Stimulated activated effector memory CD8-positive, alpha-beta T cell treated with anti-CD3 and anti-CD28 coated beads, Interleukin-12 subunit alpha, Interleukin-12 subunit beta, amount 100 ng/mL, for 72 hours (primary cell): Measurements from ENCODE around the gene CAMK2B.

Experiments used
- ATAC-seq: fragments of 150-1000 bp; cut with Tn5 transposase; 2 replicates; pipeline ENCODE4 v1.10.0; 2021
- DNase-seq, 2 donors: peaks; one replicate each; pipeline ENCODE4 v3.0.0; 2021 to 2022; ENCODE audit warnings: low spot score in 2 of 2
- H3K27ac Mint-ChIP-seq: one replicate; pipeline ENCODE4 v1.8.0; 2022; ENCODE audit warnings: mild to moderate bottlenecking, mixed read lengths
- H3K36me3 Mint-ChIP-seq: one replicate; pipeline ENCODE4 v1.8.0; 2022; ENCODE audit warnings: mild to moderate bottlenecking, mixed read lengths
- H3K4me1 Mint-ChIP-seq: one replicate; pipeline ENCODE4 v1.8.0; 2022; ENCODE audit warnings: mixed read lengths
- H3K4me3 Mint-ChIP-seq: one replicate; pipeline ENCODE4 v1.8.0; 2022; ENCODE audit warnings: mild to moderate bottlenecking, mixed read lengths
- H3K9me3 Mint-ChIP-seq: one replicate; pipeline ENCODE4 v1.8.0; 2022; ENCODE audit warnings: mixed read lengths

The CAMK2B gene

DNA sequence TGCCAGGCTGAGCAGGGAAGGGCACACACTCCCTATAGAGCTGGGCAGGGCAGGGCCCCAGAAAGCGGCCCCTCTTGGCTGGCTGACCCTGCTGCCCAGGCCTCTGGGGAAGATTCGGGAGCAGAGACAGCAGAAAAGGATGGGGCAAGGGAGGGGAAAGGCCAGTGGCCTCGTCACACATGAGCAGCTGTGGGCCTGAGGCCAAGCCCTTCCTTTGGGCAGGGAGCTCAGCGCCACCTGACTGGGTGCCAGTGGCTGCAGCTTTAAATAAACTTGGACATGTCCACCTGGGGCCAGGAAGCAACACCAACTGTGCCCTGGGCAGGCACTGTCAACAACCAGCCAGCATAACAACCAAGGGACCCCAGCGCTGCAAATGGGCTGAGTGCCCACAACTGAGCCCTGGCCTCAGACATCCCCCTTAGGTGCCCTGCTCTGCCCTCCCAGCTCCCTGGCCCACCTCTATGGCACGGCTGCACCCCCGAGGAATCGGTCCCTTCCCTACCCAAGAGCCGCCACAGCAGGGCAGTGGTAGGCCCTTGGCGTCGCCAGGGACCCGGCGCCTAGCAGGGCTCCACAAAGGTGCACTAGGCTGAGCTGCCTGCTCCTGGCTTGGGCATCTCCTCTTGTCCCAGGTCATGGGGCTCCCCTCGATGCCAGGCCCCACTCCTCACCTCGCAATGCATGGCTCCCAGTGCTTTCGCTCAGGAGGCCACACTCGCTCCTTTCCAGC lies 2.6 kb downstream of the CAMK2B start:
- H3K4me3 Mint-ChIP-seq: no peak overlapping the region
- no peak for DNase-seq
- ATAC-seq: no peak
- H3K27ac Mint-ChIP-seq: no peak overlapping the region
- peaks cover 9% of the 10 kb centered on the region for H3K4me1 Mint-ChIP-seq
- no peaks in the 10 kb centered on the region for H3K36me3 Mint-ChIP-seq
- no peaks in the 10 kb centered on the region for H3K9me3 Mint-ChIP-seq

DNA sequence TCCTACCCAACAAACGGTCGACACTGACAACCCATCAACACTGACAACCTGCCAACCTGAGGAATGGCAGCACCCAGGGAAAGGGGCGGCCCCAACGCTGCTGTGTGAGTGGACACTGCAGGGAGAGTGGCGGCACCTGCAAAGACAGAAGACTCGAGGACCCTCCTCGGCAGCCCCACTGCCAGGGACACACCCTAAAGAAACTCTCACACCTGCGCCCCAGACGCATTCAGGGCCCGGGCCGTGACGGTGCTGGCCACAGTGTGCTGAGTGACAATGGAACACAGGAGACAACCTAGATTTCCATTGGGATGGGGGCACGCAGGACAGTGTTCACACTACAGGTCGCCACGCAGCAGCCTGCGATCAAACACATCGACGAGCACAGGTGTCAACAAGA lies 3.6 kb downstream of the CAMK2B start:
- Mint-ChIP-seq H3K9me3 (no peaks in the 10 kb centered on the region), H3K27ac (no peak overlapping the region), H3K4me1 (peaks cover 9% of the 10 kb centered on the region), H3K36me3 (no peaks in the 10 kb centered on the region), H3K4me3 (no peak overlapping the region)
- ATAC-seq (no peak), DNase-seq (no peak)

DNA sequence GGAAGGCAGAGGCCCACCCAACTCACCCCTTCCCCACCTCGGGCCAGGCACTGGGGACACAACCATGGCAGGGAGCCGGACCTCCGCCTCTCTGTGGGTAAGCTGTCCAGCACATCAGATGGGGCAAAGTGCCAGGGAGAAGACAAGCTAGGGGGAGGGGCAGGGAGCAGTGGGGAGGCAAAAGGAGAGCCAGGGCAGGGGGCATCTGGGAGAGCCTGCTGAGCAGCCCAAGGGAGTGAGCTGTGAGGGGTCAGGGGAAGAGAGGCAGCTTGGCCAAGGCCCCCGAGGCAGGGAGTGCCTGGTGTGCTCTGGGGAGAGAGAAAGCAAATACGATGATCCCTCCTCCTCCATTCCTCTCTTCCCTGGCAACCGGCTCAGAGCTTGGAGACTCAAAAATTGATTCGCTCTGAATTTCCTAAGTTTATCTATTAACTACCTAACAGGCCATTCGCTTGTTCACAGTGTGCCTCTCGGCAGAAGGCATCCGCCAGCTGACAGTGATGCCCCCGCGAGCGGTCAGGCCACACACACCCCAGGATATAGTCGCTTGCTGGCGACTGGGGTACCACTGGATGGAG lies 4.5 kb downstream of the CAMK2B start:
- Mint-ChIP-seq H3K4me1 (peaks cover 4% of the 10 kb centered on the region), H3K4me3 (no peak overlapping the region), H3K27ac (no peak overlapping the region), H3K36me3 (no peaks in the 10 kb centered on the region), H3K9me3 (no peaks in the 10 kb centered on the region)
- DNase-seq (no peak), ATAC-seq (no peak)

DNA sequence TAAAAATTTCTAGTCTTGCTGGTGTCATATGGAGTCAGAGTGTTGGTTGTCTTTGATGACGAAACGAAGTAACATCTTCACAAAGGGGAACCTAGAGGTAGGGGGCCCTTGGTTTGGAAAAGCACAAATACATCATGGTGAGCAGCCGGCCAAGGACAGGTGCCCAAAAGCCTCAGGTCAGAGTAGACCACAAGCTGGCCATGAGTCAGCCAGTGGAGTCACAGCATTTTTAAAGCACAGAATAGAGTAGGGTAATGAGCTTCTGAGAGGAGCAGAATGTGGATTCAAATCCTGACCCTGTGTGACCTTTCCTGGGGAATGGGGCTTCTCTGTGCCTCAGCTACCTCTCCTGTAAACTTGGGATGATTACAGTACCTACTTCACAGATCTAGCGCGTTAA lies 5.3 kb downstream of the CAMK2B start:
- ATAC-seq (no peak), DNase-seq (no peak)
- Mint-ChIP-seq H3K36me3 (no peaks in the 10 kb centered on the region), H3K9me3 (no peaks in the 10 kb centered on the region), H3K4me1 (no peaks in the 10 kb centered on the region), H3K27ac (no peak overlapping the region), H3K4me3 (no peak overlapping the region)

DNA sequence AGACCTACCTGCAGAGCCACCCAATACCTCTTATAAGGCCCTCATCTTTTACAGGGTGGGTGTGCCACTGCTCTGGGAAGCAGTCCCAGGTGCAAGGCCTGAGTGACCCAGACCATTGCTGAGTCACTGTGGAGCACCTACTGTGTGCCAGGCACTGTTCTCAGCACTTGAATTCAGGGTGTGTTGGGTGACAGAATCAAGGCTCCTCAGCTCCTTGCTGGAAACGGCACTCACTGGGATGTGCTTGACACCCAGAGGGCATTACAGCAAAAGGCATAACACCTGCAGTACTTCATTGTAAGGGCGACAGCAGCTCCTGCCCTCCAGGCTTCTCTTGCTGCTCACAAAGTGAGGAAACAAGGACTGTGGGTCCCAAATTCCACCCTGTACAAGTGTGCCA lies 7.1 kb downstream of the CAMK2B start:
- H3K4me1 Mint-ChIP-seq: no peaks in the 10 kb centered on the region
- DNase-seq: no peak
- H3K36me3 Mint-ChIP-seq: no peaks in the 10 kb centered on the region
- no peak for ATAC-seq
- no peak overlapping the region for H3K4me3 Mint-ChIP-seq
- H3K27ac Mint-ChIP-seq: no peak overlapping the region
- no peaks in the 10 kb centered on the region for H3K9me3 Mint-ChIP-seq

DNA sequence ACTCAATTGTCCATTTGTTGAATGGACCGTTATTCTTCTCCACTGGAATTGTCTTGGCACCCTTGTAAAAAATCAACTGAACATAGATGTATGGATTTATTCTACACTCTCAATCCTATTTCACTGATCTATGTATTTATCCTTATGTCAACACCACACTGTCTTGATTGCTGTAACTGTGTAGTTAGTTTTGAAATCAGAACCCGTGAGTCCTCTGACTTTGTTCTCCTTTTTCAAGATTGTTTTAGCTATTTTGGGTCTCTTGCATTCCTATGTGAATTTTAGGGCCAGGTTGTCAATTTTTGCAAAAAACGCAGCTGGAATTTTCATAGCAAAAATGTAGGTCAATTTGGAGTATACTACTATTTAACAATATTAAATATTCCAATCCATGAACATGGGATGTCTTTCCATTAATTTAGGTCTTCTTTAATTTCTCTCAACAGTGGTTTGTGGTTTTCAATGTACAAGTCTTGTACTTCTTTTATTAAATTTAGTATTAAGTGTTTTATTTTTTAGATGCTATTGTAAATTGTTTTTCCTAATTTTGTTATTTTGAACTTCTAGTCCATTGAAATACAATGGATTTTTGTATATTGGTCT lies 10.0 kb downstream of the CAMK2B start:
- peaks cover 3% of the 10 kb centered on the region for H3K4me1 Mint-ChIP-seq
- H3K4me3 Mint-ChIP-seq: no peak overlapping the region
- H3K9me3 Mint-ChIP-seq: no peaks in the 10 kb centered on the region
- DNase-seq (no peak), ATAC-seq (no peak)
- H3K36me3 Mint-ChIP-seq: no peaks in the 10 kb centered on the region
- H3K27ac Mint-ChIP-seq: no peak overlapping the region

DNA sequence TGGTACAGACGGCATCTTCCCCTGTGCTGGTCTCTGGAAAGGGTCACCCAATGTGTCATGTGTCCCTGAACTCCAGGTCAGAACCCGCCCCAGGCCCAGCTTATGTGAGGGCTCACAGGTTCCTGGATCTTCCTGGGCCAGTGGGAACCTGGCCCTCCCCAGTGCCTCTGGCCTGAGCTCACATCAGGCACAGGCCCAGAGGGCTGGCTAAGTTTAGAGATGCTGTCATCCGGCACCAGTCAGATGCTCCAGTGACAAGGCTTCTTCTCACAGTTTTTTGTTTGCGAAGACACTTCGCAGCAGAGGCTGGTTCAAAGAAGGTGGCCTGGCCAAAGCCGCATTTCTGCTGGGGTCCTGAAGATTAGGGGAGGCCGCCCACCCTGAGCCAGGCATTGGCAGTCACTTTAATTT lies 11.8 kb downstream of the CAMK2B start:
- no peaks in the 10 kb centered on the region for H3K36me3 Mint-ChIP-seq
- no peak overlapping the region for H3K27ac Mint-ChIP-seq
- peak in 1 of 2 donors; percentile 34 for DNase-seq
- no peak overlapping the region for H3K4me3 Mint-ChIP-seq
- H3K4me1 Mint-ChIP-seq: peaks cover 7% of the 10 kb centered on the region
- no peaks in the 10 kb centered on the region for H3K9me3 Mint-ChIP-seq
- no peak for ATAC-seq

DNA sequence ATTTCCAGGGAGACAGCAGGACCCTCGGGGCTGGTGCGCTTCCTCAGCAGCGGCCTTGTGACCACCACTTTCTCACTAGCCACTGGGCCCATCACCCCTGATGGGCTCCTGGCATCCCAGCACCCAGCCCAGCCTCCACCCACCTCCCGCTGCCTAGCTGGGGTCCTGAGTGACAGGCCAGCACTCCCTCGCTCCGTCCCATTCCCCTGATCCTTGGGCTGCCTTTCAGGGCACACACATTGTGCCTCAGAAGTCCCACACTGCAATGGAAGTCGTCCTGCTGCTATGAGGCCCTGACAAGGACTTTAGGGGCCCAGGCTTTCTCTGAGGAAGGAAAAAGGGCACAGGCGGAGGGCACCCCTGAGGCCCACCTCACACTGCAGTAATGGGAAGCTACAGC lies 12.4 kb downstream of the CAMK2B start:
- Mint-ChIP-seq H3K4me3 (no peak overlapping the region), H3K9me3 (no peaks in the 10 kb centered on the region), H3K36me3 (no peaks in the 10 kb centered on the region), H3K27ac (peak overlapping the region; percentile 41), H3K4me1 (peaks cover 7% of the 10 kb centered on the region)
- ATAC-seq (no peak), DNase-seq (no peak)

DNA sequence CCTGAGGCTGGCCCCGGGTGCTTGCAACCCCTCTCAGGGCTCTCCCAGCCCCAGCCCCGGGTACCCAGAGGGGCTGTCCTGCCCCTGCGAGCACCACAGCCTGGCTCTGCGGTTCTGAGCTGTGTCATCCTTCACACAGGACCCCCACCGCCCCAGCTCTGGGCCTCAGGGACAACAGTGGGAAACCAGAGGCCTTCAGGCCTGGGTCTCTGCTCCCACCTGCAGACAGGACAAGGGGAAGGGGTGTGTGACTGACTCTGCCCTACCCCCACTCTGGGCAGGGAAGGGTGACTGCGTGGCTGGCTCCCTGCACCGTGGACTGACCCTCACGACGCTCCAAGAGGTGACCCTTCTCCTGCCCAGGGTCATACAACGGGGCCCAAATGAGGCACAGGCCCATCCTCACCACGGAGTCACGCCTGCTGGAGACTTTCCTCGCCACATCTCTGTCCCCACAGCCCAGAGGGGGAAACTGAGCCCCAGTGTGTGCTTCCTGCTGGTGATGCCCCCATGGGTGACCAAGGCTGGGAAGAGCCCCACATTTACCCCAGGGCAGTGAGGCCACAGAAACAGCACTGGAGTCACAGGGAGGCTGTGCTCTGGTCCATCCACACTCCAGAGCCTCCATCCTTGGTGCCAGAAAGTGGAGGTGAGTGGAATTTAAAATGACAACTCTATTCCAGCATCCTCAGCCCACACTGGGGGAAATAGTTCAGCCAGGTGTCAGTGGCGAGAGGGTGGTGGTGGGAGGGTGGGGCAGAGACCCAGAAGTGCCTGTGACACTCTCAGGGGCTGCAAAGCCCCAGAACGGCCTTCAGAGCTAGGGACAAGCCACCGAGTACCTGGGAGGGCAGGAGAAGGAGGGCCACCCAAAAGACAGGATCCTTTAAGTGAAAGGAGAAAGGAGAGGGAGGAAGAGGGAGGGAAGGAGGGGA lies 13.6 kb downstream of the CAMK2B start:
- no peaks in the 10 kb centered on the region for H3K36me3 Mint-ChIP-seq
- H3K4me1 Mint-ChIP-seq: peaks cover 7% of the 10 kb centered on the region
- H3K27ac Mint-ChIP-seq: peak overlapping the region; percentile 41
- H3K4me3 Mint-ChIP-seq: no peak overlapping the region
- DNase-seq (peak in 1 of 2 donors; percentile 40), ATAC-seq (no peak)
- H3K9me3 Mint-ChIP-seq: no peaks in the 10 kb centered on the region

DNA sequence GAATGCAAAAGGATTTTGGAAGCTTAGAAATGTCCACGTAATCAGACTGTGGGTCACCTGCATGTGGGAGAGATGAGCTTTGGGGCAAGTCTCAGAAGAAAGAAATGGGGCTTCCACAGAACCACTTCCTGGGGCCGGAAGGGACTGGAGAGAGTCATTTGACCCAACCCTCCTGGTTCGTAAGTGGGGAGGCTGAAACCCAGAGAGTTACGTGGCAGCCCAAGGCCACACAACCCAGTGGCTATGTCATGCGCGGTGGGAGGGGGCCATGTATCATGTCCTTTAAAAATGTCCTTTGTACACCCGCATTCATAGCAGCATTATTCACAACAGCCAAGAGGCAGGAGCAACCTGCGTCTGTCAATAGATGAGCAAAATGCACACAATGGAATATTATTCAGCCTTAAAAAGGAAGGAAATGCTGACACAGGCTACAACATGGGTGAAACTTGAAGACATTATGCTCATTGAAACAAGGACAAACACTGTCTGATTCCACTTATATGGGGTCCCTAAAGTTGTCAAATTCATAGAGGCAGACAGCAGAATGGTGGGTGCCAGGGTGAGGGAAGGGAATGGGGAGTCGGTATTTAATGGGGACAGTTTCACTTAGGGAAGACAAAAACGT lies 15.1 kb downstream of the CAMK2B start:
- ATAC-seq (peak; percentile 77), DNase-seq (peak in 1 of 2 donors; percentile 51)
- Mint-ChIP-seq H3K36me3 (no peaks in the 10 kb centered on the region), H3K4me3 (peak overlapping the region; percentile 51), H3K27ac (no peak overlapping the region), H3K4me1 (peaks cover 14% of the 10 kb centered on the region), H3K9me3 (no peaks in the 10 kb centered on the region)

DNA sequence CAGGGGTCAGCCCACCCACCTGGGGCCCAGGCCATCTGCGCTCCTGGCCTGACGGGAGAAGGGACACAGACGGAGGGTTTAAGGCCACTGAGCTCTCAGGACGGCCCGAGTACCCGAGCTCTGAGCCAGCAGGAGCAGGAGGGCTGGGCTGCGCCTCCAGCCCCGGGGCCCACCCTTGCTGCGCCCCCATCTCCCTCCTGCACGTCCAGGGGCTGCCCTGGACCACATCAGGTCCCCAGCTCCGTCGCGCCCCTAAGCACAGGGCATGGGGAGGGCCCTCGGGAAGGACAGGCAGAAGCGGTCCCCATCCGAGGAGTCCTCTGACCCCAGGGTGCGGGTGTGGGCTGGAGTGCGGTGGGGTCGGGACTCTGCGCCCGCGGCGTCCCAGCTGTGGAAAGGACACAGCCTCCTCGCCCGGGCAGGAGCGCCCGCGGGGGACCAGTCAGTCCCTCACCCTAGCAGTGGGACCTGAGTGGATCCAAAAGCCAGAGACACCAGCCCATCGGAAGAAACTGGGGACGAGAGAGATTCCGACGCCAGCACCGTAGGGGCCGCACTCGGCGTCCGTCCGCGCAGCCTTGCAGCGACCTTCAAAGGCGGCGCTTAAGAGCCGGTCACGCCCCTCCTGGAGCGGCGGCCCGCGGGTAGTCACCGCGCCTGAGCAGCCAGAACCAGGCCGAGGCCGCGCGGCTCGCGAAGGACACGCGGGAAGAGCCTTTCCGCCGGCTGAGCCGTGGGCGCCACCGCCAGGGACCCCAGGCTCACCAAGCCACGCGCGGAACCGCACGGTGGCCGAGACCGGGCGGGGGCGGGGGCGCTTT lies 15.9 kb downstream of the CAMK2B start:
- Mint-ChIP-seq H3K27ac (no peak overlapping the region), H3K4me1 (peaks cover 14% of the 10 kb centered on the region), H3K9me3 (no peaks in the 10 kb centered on the region), H3K4me3 (peak overlapping the region; percentile 51), H3K36me3 (no peaks in the 10 kb centered on the region)
- ATAC-seq: peak; percentile 84
- peak; percentile 36 to 58 for DNase-seq

DNA sequence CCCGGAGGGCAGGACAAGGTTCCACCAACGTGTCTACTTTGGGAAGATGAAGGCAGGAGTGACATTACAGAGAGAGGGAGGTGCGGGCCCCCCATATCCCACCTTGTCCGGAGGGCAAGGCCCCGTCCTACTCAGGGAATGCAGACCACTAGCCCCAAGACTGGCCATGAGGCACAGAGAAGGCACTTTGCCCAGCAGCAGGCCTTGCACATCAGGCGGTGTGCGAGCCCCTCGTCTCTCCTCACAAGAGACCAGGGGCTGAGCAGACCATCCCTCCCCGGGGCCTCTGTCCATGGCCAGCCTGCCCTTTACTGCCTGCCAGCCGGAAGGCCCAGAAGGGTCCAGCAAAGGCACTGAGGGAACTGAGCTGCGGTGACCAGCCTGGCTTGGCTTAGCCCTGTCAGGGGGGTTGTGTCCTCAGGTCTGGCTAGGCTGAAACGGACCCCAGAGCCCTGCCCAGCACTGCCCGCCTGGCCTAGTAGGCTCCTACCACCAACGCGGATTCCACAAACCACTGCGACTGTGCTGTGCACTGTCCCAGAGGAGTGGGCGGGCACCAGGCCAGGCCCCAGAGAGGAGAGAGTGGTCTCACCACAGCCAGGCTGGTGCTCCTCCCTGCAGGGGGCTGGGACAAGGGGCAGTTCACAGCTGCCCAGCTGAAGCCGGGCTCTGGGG lies 16.7 kb downstream of the CAMK2B start:
- no peaks in the 10 kb centered on the region for H3K9me3 Mint-ChIP-seq
- no peak overlapping the region for H3K27ac Mint-ChIP-seq
- no peaks in the 10 kb centered on the region for H3K36me3 Mint-ChIP-seq
- ATAC-seq: no peak
- peak overlapping the region; percentile 51 for H3K4me3 Mint-ChIP-seq
- peak in 1 of 2 donors; percentile 47 for DNase-seq
- peaks cover 14% of the 10 kb centered on the region for H3K4me1 Mint-ChIP-seq

DNA sequence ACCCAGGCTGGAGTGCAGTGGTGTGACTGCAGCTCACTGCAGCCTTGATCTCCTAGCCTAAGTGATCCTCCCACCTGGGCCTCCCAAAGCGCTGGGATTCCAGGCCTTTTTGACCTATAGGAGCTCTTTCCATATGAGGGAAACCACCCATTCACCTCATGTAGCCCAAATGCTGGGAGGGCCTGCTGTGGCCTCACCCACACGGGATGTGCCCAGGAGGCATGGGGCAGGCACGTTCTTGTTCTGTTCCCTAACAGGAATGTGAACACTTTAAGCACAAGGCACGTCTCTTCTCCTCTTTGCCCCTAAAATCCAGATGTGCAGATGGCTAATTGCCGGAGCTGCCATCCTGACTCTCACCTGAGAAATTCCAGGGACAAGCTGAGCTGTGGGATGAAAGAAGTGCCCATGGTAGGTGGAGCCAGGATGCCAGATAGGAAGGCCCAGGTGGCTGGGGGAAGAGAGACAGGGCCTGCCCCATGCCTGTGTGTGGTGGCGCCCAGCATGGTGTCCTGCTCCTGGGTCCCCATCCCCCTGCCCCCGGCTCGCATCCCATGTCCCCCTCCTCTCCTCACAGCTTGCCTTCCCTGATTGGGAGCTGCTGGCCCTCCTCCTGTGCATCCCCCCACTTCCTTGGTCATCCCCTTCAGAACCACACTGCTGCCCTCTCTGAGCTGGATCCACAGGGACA lies 17.3 kb downstream of the CAMK2B start:
- H3K9me3 Mint-ChIP-seq: no peaks in the 10 kb centered on the region
- H3K4me1 Mint-ChIP-seq: peaks cover 14% of the 10 kb centered on the region
- no peak overlapping the region for H3K4me3 Mint-ChIP-seq
- H3K27ac Mint-ChIP-seq: no peak overlapping the region
- DNase-seq (peak in 1 of 2 donors; percentile 41), ATAC-seq (no peak)
- H3K36me3 Mint-ChIP-seq: no peaks in the 10 kb centered on the region
